GM13976 (cell line): ENCODE data around the gene ALPL.

Experiments used
- DNase-seq: peaks from one replicate; pipeline ENCODE4 v3.0.0; 2012; ENCODE audit warnings: low spot score
- CTCF ChIP-seq: IDR thresholded peaks from 2 replicates; pipeline ENCODE4 v1.5.1; 2012; ENCODE audit warnings: borderline replicate concordance, mild to moderate bottlenecking; ENCODE audit not compliant: insufficient read depth; ENCODE audit errors: extremely low read depth, missing control alignments, control extremely low read depth
- in situ Hi-C: fragments of 300-500 bp; cut with MboI; formaldehyde crosslinking; loops from one replicate; pipeline ENCODE4 v1.12.0; 2022; ENCODE audit warnings: low sequenced_read_pairs, mixed read lengths, inconsistent platforms; ENCODE audit not compliant: unreplicated experiment

ALPL gene

GRCh38 chr1:21489146-21489545 lies 20.1 kb upstream of the ALPL start:
- in situ Hi-C loops, result no loop called here
- no peak for DNase-seq
- TF ChIP-seq CTCF, result no peak

- TF ChIP-seq CTCF, result peak; percentile 40
- in situ Hi-C loops, result no loop called here
- peak; percentile 56 for DNase-seq
Observed at GRCh38 chr1:21490774-21491487, 18.3 kb upstream of the ALPL start.

GRCh38 chr1:21491488-21492355 lies 17.5 kb upstream of the ALPL start:
- no peak for TF ChIP-seq CTCF
- in situ Hi-C loops, result no loop called here
- peak; percentile 3 for DNase-seq

- in situ Hi-C loops, result no loop called here
- no peak for DNase-seq
- no peak for TF ChIP-seq CTCF
Observed at GRCh38 chr1:21492356-21492625, 16.9 kb upstream of the ALPL start.

- in situ Hi-C loops, result no loop called here
Observed at GRCh38 chr1:21494196-21494595, 15.0 kb upstream of the ALPL start.

More at GRCh38 chr1:21494196-21494595, 15.0 kb upstream of the ALPL start:
- no peak for DNase-seq
- TF ChIP-seq CTCF, result no peak
